Ascending aorta (tissue), 2 donors: ENCODE results near the gene SAMM50. TPM values are rescaled to one million over a fixed set of nuclear protein-coding genes. Genes with fewer than 3 reads are reported as not detected.
A peak's percentile ranks its signal among the peaks of the same experiment; 100 is the strongest.

ENCODE experiments used
- DNase-seq, 2 donors: peaks; one replicate each; pipeline ENCODE4 v3.0.0-alpha.2; 2019; ENCODE audit warnings: low spot score in 2 of 2
- H3K27ac ChIP-seq, 2 donors: fragments of 200-600 bp; sonication (generic); one replicate each; pipeline ENCODE4 v1.5.1; 2016 to 2017; ENCODE audit warnings: mild to moderate bottlenecking in 1 of 2
- H3K27me3 ChIP-seq: fragments of 200-600 bp; sonication (generic); one replicate; pipeline ENCODE4 v1.5.1; 2017
- H3K36me3 ChIP-seq, 2 donors: fragments of 200-600 bp; sonication (generic); one replicate each; pipeline ENCODE4 v1.5.1; 2016
- H3K4me1 ChIP-seq, 2 donors: fragments of 200-600 bp; sonication (generic); one replicate each; pipeline ENCODE4 v1.5.1; 2016 to 2017; ENCODE audit warnings: mild to moderate bottlenecking in 1 of 2
- H3K4me3 ChIP-seq, 2 donors: fragments of 200-600 bp; sonication (generic); one replicate each; pipeline ENCODE4 v1.5.1; 2016 to 2017; ENCODE audit warnings: mild to moderate bottlenecking in 1 of 2
- H3K9me3 ChIP-seq, 2 donors: fragments of 200-600 bp; sonication (generic); one replicate each; pipeline ENCODE4 v1.5.1; 2016
- intact Hi-C: fragments of 100-400 bp; cut with DNase I; formaldehyde crosslinking; loops from one replicate; pipeline ENCODE4 v1.15.1; 2023
- total RNA-seq: library from RNA; depleted of rRNA; stranded (reverse); fragments of >200 nt; gene quantifications from one replicate; pipeline ENCODE4 v1.1.0, GENCODE V29; 2016
- TF ChIP-seq, protein P1 (sequence below), 3 experiments: fragments of 200-600 bp in 2 of 3; fragments of 450-650 bp in 1 of 3; sonication (generic) in 2 of 3; IDR thresholded peaks; one replicate each; pipeline ENCODE4 v1.5.1; 2016 to 2019; ENCODE audit warnings: antibody characterized with exemption in 3 of 3, mild to moderate bottlenecking in 1 of 3, moderate library complexity in 1 of 3

The SAMM50 gene
- total RNA-seq, 1 donor from 2014 or later = 23.6 TPM

DNA sequence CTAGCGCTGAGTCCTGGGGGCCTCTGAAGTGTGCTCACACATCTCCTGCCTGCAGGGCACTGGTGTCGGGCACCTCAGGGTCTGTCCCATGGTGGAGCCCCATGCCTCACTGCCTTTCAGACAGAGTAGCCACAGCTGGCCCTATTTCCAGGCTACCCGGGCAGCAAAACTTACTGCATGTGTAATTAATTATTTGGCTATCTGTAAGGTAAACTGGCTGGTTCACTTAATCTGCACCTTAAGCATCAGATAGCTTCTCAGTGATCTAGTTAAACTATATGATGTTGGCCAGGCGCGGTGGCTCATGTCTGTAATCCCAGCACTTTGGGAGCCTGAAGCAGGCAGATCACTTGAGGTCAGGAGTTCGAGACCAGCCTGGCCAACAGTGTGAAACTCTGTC is 26.3 kb upstream of the SAMM50 start:
- Histone ChIP-seq H3K9me3 (no peaks in the 10 kb centered on the region), H3K27me3 (peaks cover 12% of the 10 kb centered on the region), H3K36me3 (no peaks in the 10 kb centered on the region), H3K4me1 (peaks cover 0 to 5% of the 10 kb centered on the region in 2 donors), H3K27ac (no peak overlapping the region), H3K4me3 (no peak overlapping the region)
- DNase-seq = no peak
- TF ChIP-seq, protein P1, sequence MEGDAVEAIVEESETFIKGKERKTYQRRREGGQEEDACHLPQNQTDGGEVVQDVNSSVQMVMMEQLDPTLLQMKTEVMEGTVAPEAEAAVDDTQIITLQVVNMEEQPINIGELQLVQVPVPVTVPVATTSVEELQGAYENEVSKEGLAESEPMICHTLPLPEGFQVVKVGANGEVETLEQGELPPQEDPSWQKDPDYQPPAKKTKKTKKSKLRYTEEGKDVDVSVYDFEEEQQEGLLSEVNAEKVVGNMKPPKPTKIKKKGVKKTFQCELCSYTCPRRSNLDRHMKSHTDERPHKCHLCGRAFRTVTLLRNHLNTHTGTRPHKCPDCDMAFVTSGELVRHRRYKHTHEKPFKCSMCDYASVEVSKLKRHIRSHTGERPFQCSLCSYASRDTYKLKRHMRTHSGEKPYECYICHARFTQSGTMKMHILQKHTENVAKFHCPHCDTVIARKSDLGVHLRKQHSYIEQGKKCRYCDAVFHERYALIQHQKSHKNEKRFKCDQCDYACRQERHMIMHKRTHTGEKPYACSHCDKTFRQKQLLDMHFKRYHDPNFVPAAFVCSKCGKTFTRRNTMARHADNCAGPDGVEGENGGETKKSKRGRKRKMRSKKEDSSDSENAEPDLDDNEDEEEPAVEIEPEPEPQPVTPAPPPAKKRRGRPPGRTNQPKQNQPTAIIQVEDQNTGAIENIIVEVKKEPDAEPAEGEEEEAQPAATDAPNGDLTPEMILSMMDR (IDR thresholded peaks at IDR 0.05) = no peak
- intact Hi-C loops = no loop called here

DNA sequence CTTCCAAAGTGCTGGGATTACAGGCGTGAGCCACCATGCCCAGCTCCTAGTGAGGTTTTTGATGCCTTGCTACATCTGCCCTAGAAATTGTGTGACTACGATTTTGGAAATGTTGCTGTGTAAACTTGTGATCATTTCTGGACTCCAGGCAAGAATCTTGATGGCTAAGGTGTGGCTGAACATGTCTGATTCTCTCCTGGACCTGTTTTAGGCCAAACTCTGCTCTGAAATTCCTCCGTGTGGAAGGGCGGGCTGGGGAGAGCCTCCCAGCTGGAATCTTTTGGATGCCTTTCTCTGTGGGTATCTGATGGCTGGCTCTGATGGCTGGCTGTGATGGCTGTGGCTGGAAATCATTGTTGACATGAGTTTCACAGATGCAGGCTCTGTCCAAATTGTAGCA is 23.5 kb upstream of the SAMM50 start:
- Histone ChIP-seq H3K27me3 (no peaks in the 10 kb centered on the region), H3K36me3 (no peaks in the 10 kb centered on the region), H3K9me3 (no peaks in the 10 kb centered on the region), H3K4me3 (no peak overlapping the region), H3K27ac (no peak overlapping the region), H3K4me1 (no peaks in the 10 kb centered on the region)
- intact Hi-C loops = no loop called here
- no peak for DNase-seq
- TF ChIP-seq, protein P1 (IDR thresholded peaks at IDR 0.05) = no peak

DNA sequence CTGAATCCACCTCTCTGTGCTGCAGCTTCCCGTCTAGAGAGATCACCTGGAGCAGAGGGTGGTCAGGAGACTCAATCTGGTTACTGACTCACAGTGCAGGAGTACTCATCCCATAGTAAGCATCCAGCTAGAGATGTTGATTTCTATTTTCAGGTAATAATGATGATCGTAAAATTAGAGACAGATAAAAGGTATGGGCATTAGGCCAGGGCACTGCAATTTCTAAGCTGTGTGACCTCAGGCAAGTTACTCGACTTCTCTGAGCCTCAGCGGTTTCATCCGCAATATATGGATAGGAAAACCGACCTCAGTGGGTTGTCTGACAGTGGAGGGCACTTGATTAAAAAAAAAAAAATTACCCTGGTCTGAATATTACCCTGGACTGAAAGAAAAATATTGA is 13.8 kb upstream of the SAMM50 start:
- H3K4me3 ChIP-seq = no peak overlapping the region
- H3K4me1 ChIP-seq = no peaks in the 10 kb centered on the region
- no peaks in the 10 kb centered on the region for H3K9me3 ChIP-seq
- no peaks in the 10 kb centered on the region for H3K36me3 ChIP-seq
- TF ChIP-seq, protein P1 (IDR thresholded peaks at IDR 0.05) = no peak
- no peak for DNase-seq
- no peaks in the 10 kb centered on the region for H3K27me3 ChIP-seq
- intact Hi-C loops = no loop called here
- H3K27ac ChIP-seq = no peak overlapping the region

- Histone ChIP-seq H3K9me3 (no peaks in the 10 kb centered on the region), H3K4me3 (no peak overlapping the region)
- TF ChIP-seq, protein P1 (IDR thresholded peaks at IDR 0.05) = no peak
Observed at GRCh38 chr22:43944670-43945430, 10.4 kb upstream of the SAMM50 start.

GRCh38 chr22:43945632-43946383 is 9.4 kb upstream of the SAMM50 start:
- H3K9me3 ChIP-seq = no peaks in the 10 kb centered on the region
- H3K4me1 ChIP-seq = no peaks in the 10 kb centered on the region
- H3K27me3 ChIP-seq = no peaks in the 10 kb centered on the region
- DNase-seq = no peak
- intact Hi-C loops = no loop called here
- TF ChIP-seq, protein P1 (IDR thresholded peaks at IDR 0.05) = peak in 2 of 3 experiments; percentile 15 to 38
- H3K27ac ChIP-seq = no peak overlapping the region
- no peak overlapping the region for H3K4me3 ChIP-seq
- H3K36me3 ChIP-seq = no peaks in the 10 kb centered on the region

More at GRCh38 chr22:43944670-43945430, 10.4 kb upstream of the SAMM50 start:
- H3K4me1 ChIP-seq = no peaks in the 10 kb centered on the region
- H3K36me3 ChIP-seq = no peaks in the 10 kb centered on the region
- DNase-seq = no peak
- intact Hi-C loops = no loop called here
- no peaks in the 10 kb centered on the region for H3K27me3 ChIP-seq
- H3K27ac ChIP-seq = no peak overlapping the region
